Neural progenitor cell (in vitro differentiated cells): Measurements from ENCODE around the gene AIMP1. TPM values are rescaled to one million over a fixed set of nuclear protein-coding genes. Genes with fewer than 3 reads are reported as not detected.

Experiments
- DNase-seq: peaks from one replicate; pipeline ENCODE4 v3.0.0-alpha.2; 2016; ENCODE audit warnings: low spot score
- H2AFZ ChIP-seq: fragments of 200-600 bp; sonication (generic); replicated peaks from 2 replicates; pipeline ENCODE4 v1.6.1; 2016; ENCODE audit warnings: antibody characterized with exemption
- H3F3A ChIP-seq: fragments of 200-600 bp; sonication (generic); 2 replicates; pipeline ENCODE4 v1.6.1; 2016; ENCODE audit warnings: antibody characterized with exemption, low read depth
- H3K27ac ChIP-seq: fragments of 200-600 bp; sonication (generic); 2 replicates; pipeline ENCODE4 v1.5.1; 2016; ENCODE audit warnings: mild to moderate bottlenecking
- H3K27me3 ChIP-seq: fragments of 200-600 bp; sonication (generic); 2 replicates; pipeline ENCODE4 v1.6.1; 2016; ENCODE audit warnings: mild to moderate bottlenecking, moderate library complexity
- H3K36me3 ChIP-seq: fragments of 200-600 bp; sonication (generic); 2 replicates; pipeline ENCODE4 v1.5.1; 2016
- H3K4me1 ChIP-seq: fragments of 200-600 bp; sonication (generic); 2 replicates; pipeline ENCODE4 v1.6.1; 2016; ENCODE audit warnings: mixed run types
- H3K4me2 ChIP-seq: fragments of 200-600 bp; sonication (generic); 2 replicates; pipeline ENCODE4 v1.6.1; 2016
- H3K4me3 ChIP-seq: fragments of 200-600 bp; sonication (generic); 2 replicates; pipeline ENCODE4 v1.5.1; 2016
- H3K79me2 ChIP-seq: fragments of 200-600 bp; sonication (generic); 2 replicates; pipeline ENCODE4 v1.6.1; 2016; ENCODE audit warnings: low read depth
- H3K9ac ChIP-seq: fragments of 200-600 bp; sonication (generic); 2 replicates; pipeline ENCODE4 v1.6.1; 2016
- H3K9me3 ChIP-seq: fragments of 200-600 bp; sonication (generic); 2 replicates; pipeline ENCODE4 v1.5.1; 2016; ENCODE audit warnings: low read depth
- H4K20me1 ChIP-seq: fragments of 200-600 bp; sonication (generic); 2 replicates; pipeline ENCODE4 v1.6.1; 2016; ENCODE audit warnings: low read depth
- H3K27ac Mint-ChIP-seq: 3 replicates; pipeline ENCODE4 v1.8.0; 2021; ENCODE audit warnings: mixed read lengths
- H3K27me3 Mint-ChIP-seq: 2 replicates; pipeline ENCODE4 v1.8.0; 2022; ENCODE audit warnings: low read depth, mild to moderate bottlenecking, inconsistent platforms, moderate library complexity, mixed read lengths; ENCODE audit not compliant: insufficient read depth
- H3K36me3 Mint-ChIP-seq: 3 replicates; pipeline ENCODE4 v1.8.0; 2021; ENCODE audit warnings: mixed read lengths
- H3K4me1 Mint-ChIP-seq: 3 replicates; pipeline ENCODE4 v1.8.0; 2021; ENCODE audit warnings: mixed read lengths
- H3K4me3 Mint-ChIP-seq: 3 replicates; pipeline ENCODE4 v1.8.0; 2021; ENCODE audit warnings: mild to moderate bottlenecking, moderate library complexity, mixed read lengths
- H3K9me3 Mint-ChIP-seq: 3 replicates; pipeline ENCODE4 v1.8.0; 2020; ENCODE audit warnings: mixed read lengths
- EZH2 ChIP-seq: fragments of 200-600 bp; sonication (generic); IDR thresholded peaks from 2 replicates; pipeline ENCODE4 v1.6.1; 2017; ENCODE audit warnings: antibody characterized with exemption, mild to moderate bottlenecking, moderate library complexity
- EZH2phosphoT487 ChIP-seq: fragments of 200-600 bp; sonication (generic); IDR thresholded peaks from 2 replicates; pipeline ENCODE4 v1.6.1; 2017; ENCODE audit warnings: antibody characterized with exemption
- total RNA-seq: library from RNA; depleted of rRNA; stranded (reverse); fragments of >200 nt; gene quantifications from 2 replicates; pipeline ENCODE4 v1.2.3, GENCODE V29; 2015; ENCODE audit warnings: low replicate concordance
- TF ChIP-seq, protein P1 (sequence below): fragments of 200-600 bp; sonication (generic); IDR thresholded peaks from 2 replicates; pipeline ENCODE4 v1.5.1; 2017; ENCODE audit warnings: antibody characterized with exemption, mild to moderate bottlenecking

The AIMP1 gene
- total RNA-seq, 1 donor from 2014 or later = 64.2 TPM

GRCh38 chr4:106358899-106359298, 42.5 kb downstream of the AIMP1 start:
- no peaks in the 10 kb centered on the region for H4K20me1 ChIP-seq
- no peaks in the 10 kb centered on the region for H3K36me3 Mint-ChIP-seq
- no peak overlapping the region for H3K27ac Mint-ChIP-seq

GRCh38 chr4:106362086-106362825, 45.9 kb downstream of the AIMP1 start:
- H3K9me3 Mint-ChIP-seq = no peaks in the 10 kb centered on the region
- TF ChIP-seq EZH2 (no peak), EZH2phosphoT487 (no peak)
- TF ChIP-seq, protein P1, sequence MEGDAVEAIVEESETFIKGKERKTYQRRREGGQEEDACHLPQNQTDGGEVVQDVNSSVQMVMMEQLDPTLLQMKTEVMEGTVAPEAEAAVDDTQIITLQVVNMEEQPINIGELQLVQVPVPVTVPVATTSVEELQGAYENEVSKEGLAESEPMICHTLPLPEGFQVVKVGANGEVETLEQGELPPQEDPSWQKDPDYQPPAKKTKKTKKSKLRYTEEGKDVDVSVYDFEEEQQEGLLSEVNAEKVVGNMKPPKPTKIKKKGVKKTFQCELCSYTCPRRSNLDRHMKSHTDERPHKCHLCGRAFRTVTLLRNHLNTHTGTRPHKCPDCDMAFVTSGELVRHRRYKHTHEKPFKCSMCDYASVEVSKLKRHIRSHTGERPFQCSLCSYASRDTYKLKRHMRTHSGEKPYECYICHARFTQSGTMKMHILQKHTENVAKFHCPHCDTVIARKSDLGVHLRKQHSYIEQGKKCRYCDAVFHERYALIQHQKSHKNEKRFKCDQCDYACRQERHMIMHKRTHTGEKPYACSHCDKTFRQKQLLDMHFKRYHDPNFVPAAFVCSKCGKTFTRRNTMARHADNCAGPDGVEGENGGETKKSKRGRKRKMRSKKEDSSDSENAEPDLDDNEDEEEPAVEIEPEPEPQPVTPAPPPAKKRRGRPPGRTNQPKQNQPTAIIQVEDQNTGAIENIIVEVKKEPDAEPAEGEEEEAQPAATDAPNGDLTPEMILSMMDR = no peak
- no peaks in the 10 kb centered on the region for H3K4me1 ChIP-seq
- no peak for DNase-seq
- H3K4me3 Mint-ChIP-seq = no peak overlapping the region
- H3K4me1 Mint-ChIP-seq = no peaks in the 10 kb centered on the region
- no peaks in the 10 kb centered on the region for H3K27me3 ChIP-seq
- no peak overlapping the region for H3K27ac Mint-ChIP-seq
- H3K4me2 ChIP-seq = no peak overlapping the region
- H3K79me2 ChIP-seq = no peaks in the 10 kb centered on the region
- no peaks in the 10 kb centered on the region for H3K27me3 Mint-ChIP-seq
- H3K9me3 ChIP-seq = no peaks in the 10 kb centered on the region
- no peaks in the 10 kb centered on the region for H3K36me3 Mint-ChIP-seq
- H2AFZ ChIP-seq = peak overlapping the region; percentile 44
- H3K9ac ChIP-seq = no peak overlapping the region
- H3K36me3 ChIP-seq = no peaks in the 10 kb centered on the region
- H3K4me3 ChIP-seq = no peak overlapping the region
- no peaks in the 10 kb centered on the region for H4K20me1 ChIP-seq
- no peaks in the 10 kb centered on the region for H3F3A ChIP-seq
- H3K27ac ChIP-seq = no peak overlapping the region

More at GRCh38 chr4:106358899-106359298, 42.5 kb downstream of the AIMP1 start:
- H3K4me2 ChIP-seq = no peak overlapping the region
- H3K4me3 ChIP-seq = no peak overlapping the region
- no peaks in the 10 kb centered on the region for H3K36me3 ChIP-seq
- H3K27ac ChIP-seq = no peak overlapping the region
- DNase-seq = no peak
- H3K4me1 ChIP-seq = no peaks in the 10 kb centered on the region
- no peaks in the 10 kb centered on the region for H3K9me3 ChIP-seq
- no peak overlapping the region for H3K9ac ChIP-seq
- no peak overlapping the region for H2AFZ ChIP-seq
- no peaks in the 10 kb centered on the region for H3K27me3 ChIP-seq
- H3K4me1 Mint-ChIP-seq = no peaks in the 10 kb centered on the region
- H3K4me3 Mint-ChIP-seq = no peak overlapping the region
- H3K79me2 ChIP-seq = no peaks in the 10 kb centered on the region
- H3K27me3 Mint-ChIP-seq = no peaks in the 10 kb centered on the region
- H3K9me3 Mint-ChIP-seq = no peaks in the 10 kb centered on the region
- TF ChIP-seq EZH2phosphoT487 (no peak), EZH2 (no peak)
- H3F3A ChIP-seq = no peaks in the 10 kb centered on the region

DNA sequence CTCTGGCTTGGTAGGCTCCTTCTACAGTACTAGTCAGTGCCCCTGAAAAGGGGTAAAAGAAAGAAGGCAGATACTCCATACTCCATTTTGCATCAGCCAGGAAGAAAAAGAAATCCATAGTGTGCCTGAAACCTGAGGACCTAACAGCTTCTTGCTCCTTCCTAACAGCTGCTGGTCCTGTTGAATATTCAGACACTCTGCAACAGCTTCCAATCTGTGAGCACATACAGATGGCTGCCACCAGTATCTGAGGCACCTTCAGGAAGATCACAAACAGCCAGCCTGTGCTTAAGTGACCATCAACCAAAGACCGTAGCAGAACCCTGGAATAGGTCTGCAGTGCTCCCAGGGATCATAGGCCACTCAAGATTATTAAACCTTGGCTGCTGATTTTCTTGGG, 47.9 kb downstream of the AIMP1 start:
- Mint-ChIP-seq H3K9me3 (no peaks in the 10 kb centered on the region), H3K4me3 (no peak overlapping the region), H3K4me1 (no peaks in the 10 kb centered on the region), H3K27ac (no peak overlapping the region), H3K36me3 (no peaks in the 10 kb centered on the region), H3K27me3 (no peaks in the 10 kb centered on the region)
- Histone ChIP-seq H3K4me3 (no peak overlapping the region), H4K20me1 (no peaks in the 10 kb centered on the region), H2AFZ (peak overlapping the region; percentile 65), H3F3A (no peaks in the 10 kb centered on the region), H3K27ac (no peak overlapping the region), H3K4me1 (no peaks in the 10 kb centered on the region), H3K27me3 (no peaks in the 10 kb centered on the region), H3K79me2 (no peaks in the 10 kb centered on the region), H3K9me3 (no peaks in the 10 kb centered on the region), H3K9ac (no peak overlapping the region), H3K36me3 (no peaks in the 10 kb centered on the region), H3K4me2 (no peak overlapping the region)
- TF ChIP-seq EZH2phosphoT487 (no peak), EZH2 (no peak)
- TF ChIP-seq, protein P1 = no peak
- no peak for DNase-seq

- H3K9ac ChIP-seq = no peak overlapping the region
- TF ChIP-seq, protein P1 = no peak
- TF ChIP-seq EZH2 = no peak
- no peak for TF ChIP-seq EZH2phosphoT487
Observed at GRCh38 chr4:106365613-106366012, 49.3 kb downstream of the AIMP1 start.

More at GRCh38 chr4:106365613-106366012, 49.3 kb downstream of the AIMP1 start:
- H3K9me3 Mint-ChIP-seq = no peaks in the 10 kb centered on the region
- no peaks in the 10 kb centered on the region for H4K20me1 ChIP-seq
- no peak overlapping the region for H3K4me3 ChIP-seq
- H3K4me3 Mint-ChIP-seq = no peak overlapping the region
- H3K27ac ChIP-seq = no peak overlapping the region
- no peaks in the 10 kb centered on the region for H3K9me3 ChIP-seq
- no peak overlapping the region for H2AFZ ChIP-seq
- no peaks in the 10 kb centered on the region for H3F3A ChIP-seq
- H3K27me3 Mint-ChIP-seq = no peaks in the 10 kb centered on the region
- DNase-seq = no peak
- H3K4me2 ChIP-seq = no peak overlapping the region
- H3K4me1 Mint-ChIP-seq = no peaks in the 10 kb centered on the region
- no peaks in the 10 kb centered on the region for H3K36me3 ChIP-seq
- H3K27me3 ChIP-seq = no peaks in the 10 kb centered on the region
- no peaks in the 10 kb centered on the region for H3K79me2 ChIP-seq
- no peaks in the 10 kb centered on the region for H3K36me3 Mint-ChIP-seq
- no peak overlapping the region for H3K27ac Mint-ChIP-seq
- no peaks in the 10 kb centered on the region for H3K4me1 ChIP-seq
